Heart left ventricle (tissue), 16 donors: ENCODE measurements around the gene UTRN. TPM values are rescaled to one million over a fixed set of nuclear protein-coding genes. Genes with fewer than 3 reads are reported as not detected.

Experiments
- ATAC-seq, 4 donors: fragments of 200-7000 bp; cut with Tn5 transposase; one replicate each; pipeline ENCODE4 v1.9.1; 2020 to 2022; ENCODE audit warnings: moderate library complexity in 4 of 4, mild to moderate bottlenecking in 3 of 4, moderate number of reproducible peaks in 1 of 4
- DNase-seq, 5 donors: peaks; one replicate each; pipeline ENCODE4 v3.0.0-alpha.2; 2020
- H3K27ac ChIP-seq, 12 donors: fragments of 200-600 bp; sonication (generic) in 4 of 12; one replicate each; pipeline versions ENCODE4 v1.5.0 to v1.8.0; 2016 to 2022; ENCODE audit warnings: mild to moderate bottlenecking in 2 of 12
- H3K27me3 ChIP-seq, 9 donors: fragments of 200-600 bp; sonication (generic) in 2 of 9; one replicate each; pipeline versions ENCODE4 v1.5.1 to v1.8.0; 2016 to 2022; ENCODE audit warnings: mild to moderate bottlenecking in 3 of 9
- H3K36me3 ChIP-seq, 9 donors: fragments of 200-600 bp; sonication (generic) in 2 of 9; one replicate each; pipeline versions ENCODE4 v1.5.0 to v1.8.0; 2018 to 2022; ENCODE audit warnings: mild to moderate bottlenecking in 2 of 9
- H3K4me1 ChIP-seq, 12 donors: fragments of 200-600 bp; sonication (generic) in 4 of 12; one replicate each; pipeline versions ENCODE4 v1.5.0 to v1.8.0; 2016 to 2022; ENCODE audit warnings: mild to moderate bottlenecking in 3 of 12
- H3K4me3 ChIP-seq, 12 donors: fragments of 200-600 bp; sonication (generic) in 4 of 12; one replicate each; pipeline versions ENCODE4 v1.5.0 to v1.8.0; 2017 to 2022; ENCODE audit warnings: mild to moderate bottlenecking in 9 of 12, moderate library complexity in 4 of 12
- H3K9me3 ChIP-seq, 12 donors: fragments of 200-600 bp; sonication (generic) in 4 of 12; one replicate each; pipeline versions ENCODE4 v1.5.0 to v1.8.0; 2016 to 2022; ENCODE audit warnings: mild to moderate bottlenecking in 1 of 12
- CTCF ChIP-seq, 12 donors: fragments of 200-600 bp; sonication (generic) in 4 of 12; IDR thresholded peaks; one replicate each; pipeline versions ENCODE4 v1.5.0 to v1.8.0; 2018 to 2022; ENCODE audit warnings: antibody characterized with exemption in 12 of 12, mild to moderate bottlenecking in 5 of 12
- POLR2A ChIP-seq, 2 donors: fragments of 450-650 bp; IDR thresholded peaks; one replicate each; pipeline ENCODE4 v1.6.1; 2017; ENCODE audit warnings: antibody characterized with exemption in 2 of 2, mild to moderate bottlenecking in 2 of 2, moderate library complexity in 2 of 2
- WGBS, 4 donors: extraction: QIAGEN DNeasy Blood & Tissue Kit in 2 of 4; methylation state at CpG; one replicate each; pipeline versions ENCODE4 v1.1.5 to v1.1.7; 2013 to 2018; 5-methylcytosine and 5-hydroxymethylcytosine counted together
- intact Hi-C, 10 donors: fragments of 100-400 bp; cut with DNase I; formaldehyde crosslinking; loops; one replicate each; pipeline versions ENCODE4 v1.11.1 to v1.14.2; 2022
- polyA plus RNA-seq, 2 donors: library from polyadenylated mRNA; stranded (reverse); fragments of 200-250 nt; gene quantifications; one replicate each; pipeline ENCODE4 v1.2.3, GENCODE V29; 2013
- total RNA-seq, 9 donors: library from RNA; depleted of rRNA in 2 of 9; stranded (reverse); fragments of >200 nt in 2 of 9; fragmentation: NEBNext Ultra II Directional in 3 of 9; extraction: Animal tissue kit (Norgen Biotek cat#: 25700) in 3 of 9; gene quantifications; one replicate each; pipeline versions ENCODE4 v1.1.0 to v1.2.4, GENCODE V29; 2016 to 2023
- donor health status: ischemic (EF 13 %, LVEDD 7.1; RV severe dilation, severe dysfunction).
- donor health status: healthy with polysubstance abuse.
- donor health status: DM: no; HTN: yes; CAD: no.
- donor health status: DM: no; HTN: no; CAD: no.
- donor health status: ischemic (EF 25% LVEDD 6.9; RV normal size, moderate dysfunction).
- donor health status: ischemic (EF 25% LVEDD 5.7; RV mildly dilated, moderate dysfunction).
- donor health status: healthy.
- donor health status: DM: yes; HTN: yes; CAD: no.
- donor health status: ischemic (EF 35%, LVEDD 5.7; RV mildly dilated, moderate dysfunction).
- donor health status: nonischemic (EF 11% LVEDD 7.7; RV severe dilation, severe dysfunction).
- donor health status: DM: yes; HTN: yes; CAD: no.
- donor health status: PGD.
- donor health status: ischemic (EF 29% LVEDD 5.4; RV normal size, mild dysfunction).
- donor health status: nonischemic (EF 23%, LVEDD 6.1; RV moderate dilation, normal function).

Gene UTRN
- total and polyA plus RNA-seq, 11 donors = 13.9 to 129 (median 77.4) TPM

GRCh38 chr6:144277174-144277573 is 8.0 kb upstream of the UTRN start:
- Histone ChIP-seq H3K27ac (no peak overlapping the region), H3K4me1 (no peaks in the 10 kb centered on the region), H3K36me3 (no peaks in the 10 kb centered on the region), H3K9me3 (no peaks in the 10 kb centered on the region), H3K4me3 (no peak overlapping the region), H3K27me3 (no peaks in the 10 kb centered on the region)
- no peak for DNase-seq
- intact Hi-C loops = loop anchor here in 2 of 10 donors (5.0 to 10.0 kb wide), 2 partner anchors 45 to 52 kb away; no protein-coding TSS in a partner anchor
- ATAC-seq = no peak
- TF ChIP-seq POLR2A (IDR thresholded peaks at IDR 0.05) = no peak
- TF ChIP-seq CTCF (IDR thresholded peaks at IDR 0.05) = no peak
- WGBS, 4 donors = 93 to 98% (median 96%) methylated on average over 1 of the region's 1 CpG

- DNase-seq = no peak
- no peak overlapping the region for H3K4me3 ChIP-seq
- H3K36me3 ChIP-seq = no peaks in the 10 kb centered on the region
- no peak overlapping the region for H3K27ac ChIP-seq
- ATAC-seq = no peak
- 80 to 94% (median 85%) methylated on average over 8 of the region's 8 CpGs for WGBS, 4 donors
- intact Hi-C loops = loop anchor here in 2 of 10 donors (5.0 to 10.0 kb wide), 2 partner anchors 45 to 53 kb away; no protein-coding TSS in a partner anchor
- no peaks in the 10 kb centered on the region for H3K9me3 ChIP-seq
- TF ChIP-seq POLR2A (IDR thresholded peaks at IDR 0.05) = no peak
- TF ChIP-seq CTCF (IDR thresholded peaks at IDR 0.05) = no peak
- no peaks in the 10 kb centered on the region for H3K4me1 ChIP-seq
- H3K27me3 ChIP-seq = no peaks in the 10 kb centered on the region
These were observed 7.4 kb upstream of the UTRN start for GRCh38 chr6:144277605-144278227.

- Histone ChIP-seq H3K27ac (no peak overlapping the region), H3K4me1 (peaks cover 0 to 6% (median 1%) of the 10 kb centered on the region in 12 donors), H3K36me3 (no peaks in the 10 kb centered on the region), H3K27me3 (no peaks in the 10 kb centered on the region), H3K9me3 (no peaks in the 10 kb centered on the region), H3K4me3 (no peak overlapping the region)
- TF ChIP-seq CTCF (IDR thresholded peaks at IDR 0.05) (no peak), POLR2A (IDR thresholded peaks at IDR 0.05) (no peak)
- DNase-seq = no peak
- no peak for ATAC-seq
- 71 to 96% (median 82%) methylated on average over 4 of the region's 4 CpGs for WGBS, 4 donors
- intact Hi-C loops = loop anchor here in 2 of 10 donors (5.0 to 10.0 kb wide), 2 partner anchors 46 to 54 kb away; no protein-coding TSS in a partner anchor
These were observed 6.3 kb upstream of the UTRN start for GRCh38 chr6:144278659-144279314.

- DNase-seq (no peak), ATAC-seq (no peak)
- H3K4me1 ChIP-seq = peaks cover 0 to 13% (median 4%) of the 10 kb centered on the region in 12 donors
- no peaks in the 10 kb centered on the region for H3K27me3 ChIP-seq
- TF ChIP-seq CTCF (IDR thresholded peaks at IDR 0.05) (no peak), POLR2A (IDR thresholded peaks at IDR 0.05) (no peak)
- H3K9me3 ChIP-seq = no peaks in the 10 kb centered on the region
- no peak overlapping the region for H3K4me3 ChIP-seq
- WGBS, 4 donors = 94 to 96% (median 95%) methylated on average over 2 of the region's 2 CpGs
- intact Hi-C loops = loop anchor here in 8 of 10 donors (5.0 to 10.0 kb wide), 13 partner anchors 47 to 195 kb away; partner anchors contain the start of genes STX11 (in 2 of the 8) and SF3B5 (in 1 of the 8)
- H3K36me3 ChIP-seq = no peaks in the 10 kb centered on the region
- no peak overlapping the region for H3K27ac ChIP-seq
These were observed 5.5 kb upstream of the UTRN start for GRCh38 chr6:144279484-144280150.
